Measurements from ENCODE around the gene ATP2B2.
A peak's percentile ranks its signal among the peaks of the same experiment; 100 is the strongest.

ATP2B2 gene

GRCh38 chr3:10365316-10365715, 140.1 kb downstream of the ATP2B2 start:
- no peak for DNase-seq (ENCODE audit: low read depth)
- no peak overlapping the region for H3K4me3 ChIP-seq (ENCODE audit: low read length)
- no peak for TF ChIP-seq CTCF (IDR thresholded peaks at IDR 0.05; ENCODE audit: insufficient read depth, low read depth, low read length, missing control alignments)

GRCh38 chr3:10364806-10365205, 140.6 kb downstream of the ATP2B2 start:
- H3K4me3 ChIP-seq (ENCODE audit: low read length), result no peak overlapping the region
- DNase-seq (ENCODE audit: low read depth), result no peak
- no peak for TF ChIP-seq CTCF (IDR thresholded peaks at IDR 0.05; ENCODE audit: insufficient read depth, low read depth, low read length, missing control alignments)

GRCh38 chr3:10363935-10364334, 141.5 kb downstream of the ATP2B2 start:
- H3K4me3 ChIP-seq (ENCODE audit: low read length), result no peak overlapping the region
- no peak for TF ChIP-seq CTCF (IDR thresholded peaks at IDR 0.05; ENCODE audit: insufficient read depth, low read depth, low read length, missing control alignments)
- DNase-seq (ENCODE audit: low read depth), result peak; percentile 49

GRCh38 chr3:10361375-10361774, 144.0 kb downstream of the ATP2B2 start:
- TF ChIP-seq CTCF (IDR thresholded peaks at IDR 0.05; ENCODE audit: insufficient read depth, low read depth, low read length, missing control alignments), result no peak
- no peak overlapping the region for H3K4me3 ChIP-seq (ENCODE audit: low read length)
- DNase-seq (ENCODE audit: low read depth), result no peak

- H3K4me3 ChIP-seq (ENCODE audit: low read length), result no peak overlapping the region
- no peak for TF ChIP-seq CTCF (IDR thresholded peaks at IDR 0.05; ENCODE audit: insufficient read depth, low read depth, low read length, missing control alignments)
- DNase-seq (ENCODE audit: low read depth), result no peak
Observed at GRCh38 chr3:10360478-10360877, 144.9 kb downstream of the ATP2B2 start.

- no peak for TF ChIP-seq CTCF (IDR thresholded peaks at IDR 0.05; ENCODE audit: insufficient read depth, low read depth, low read length, missing control alignments)
Observed at GRCh38 chr3:10359761-10360161, 145.6 kb downstream of the ATP2B2 start.

GRCh38 chr3:10358309-10358980, 146.9 kb downstream of the ATP2B2 start:
- H3K4me3 ChIP-seq (ENCODE audit: low read length), result no peak overlapping the region
- no peak for TF ChIP-seq CTCF (IDR thresholded peaks at IDR 0.05; ENCODE audit: insufficient read depth, low read depth, low read length, missing control alignments)
- DNase-seq (ENCODE audit: low read depth), result no peak

More at GRCh38 chr3:10359761-10360161, 145.6 kb downstream of the ATP2B2 start:
- H3K4me3 ChIP-seq (ENCODE audit: low read length), result no peak overlapping the region
- no peak for DNase-seq (ENCODE audit: low read depth)

All from epithelial cell of esophagus (primary cell).